ENCODE data around the gene TBC1D25.

DNA sequence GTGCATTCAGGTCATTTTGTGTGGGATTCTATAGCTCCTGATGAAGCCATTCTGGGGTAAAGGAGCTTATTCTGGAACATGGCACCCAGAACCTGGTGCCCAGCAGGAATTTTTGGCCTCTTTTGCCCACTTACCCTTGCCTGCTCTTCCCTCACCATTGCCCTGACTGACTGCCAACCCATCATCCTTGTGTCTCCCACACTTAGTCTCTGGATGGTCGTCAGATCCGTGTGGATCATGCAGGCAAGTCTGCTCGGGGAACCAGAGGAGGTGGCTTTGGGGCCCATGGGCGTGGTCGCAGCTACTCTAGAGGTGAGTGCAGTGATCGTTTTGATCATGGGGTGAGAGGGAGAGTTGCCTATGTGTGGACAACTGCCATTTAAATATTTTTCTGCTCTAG lies 36.6 kb downstream of the TBC1D25 start:
- TF ChIP-seq, protein P1, sequence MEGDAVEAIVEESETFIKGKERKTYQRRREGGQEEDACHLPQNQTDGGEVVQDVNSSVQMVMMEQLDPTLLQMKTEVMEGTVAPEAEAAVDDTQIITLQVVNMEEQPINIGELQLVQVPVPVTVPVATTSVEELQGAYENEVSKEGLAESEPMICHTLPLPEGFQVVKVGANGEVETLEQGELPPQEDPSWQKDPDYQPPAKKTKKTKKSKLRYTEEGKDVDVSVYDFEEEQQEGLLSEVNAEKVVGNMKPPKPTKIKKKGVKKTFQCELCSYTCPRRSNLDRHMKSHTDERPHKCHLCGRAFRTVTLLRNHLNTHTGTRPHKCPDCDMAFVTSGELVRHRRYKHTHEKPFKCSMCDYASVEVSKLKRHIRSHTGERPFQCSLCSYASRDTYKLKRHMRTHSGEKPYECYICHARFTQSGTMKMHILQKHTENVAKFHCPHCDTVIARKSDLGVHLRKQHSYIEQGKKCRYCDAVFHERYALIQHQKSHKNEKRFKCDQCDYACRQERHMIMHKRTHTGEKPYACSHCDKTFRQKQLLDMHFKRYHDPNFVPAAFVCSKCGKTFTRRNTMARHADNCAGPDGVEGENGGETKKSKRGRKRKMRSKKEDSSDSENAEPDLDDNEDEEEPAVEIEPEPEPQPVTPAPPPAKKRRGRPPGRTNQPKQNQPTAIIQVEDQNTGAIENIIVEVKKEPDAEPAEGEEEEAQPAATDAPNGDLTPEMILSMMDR (IDR thresholded peaks at IDR 0.05; ENCODE audit: insufficient read depth, low read depth, low read length): no peak
- no peak for TF ChIP-seq EZH2 (IDR thresholded peaks at IDR 0.05; ENCODE audit: insufficient read depth, low read length)

Data from astrocyte (in vitro differentiated cells and primary cell).